NT2/D1 (cell line): ENCODE data around the gene PNO1.

Source experiments
- SUZ12 ChIP-seq: IDR thresholded peaks from 2 replicates; pipeline ENCODE4 v1.6.1; 2011; ENCODE audit not compliant: insufficient read length, insufficient read depth; ENCODE audit errors: extremely low read depth
- ZNF274 ChIP-seq: IDR thresholded peaks from 2 replicates; pipeline ENCODE4 v1.6.1; 2011; ENCODE audit warnings: mild to moderate bottlenecking, low read depth, low read length

DNA sequence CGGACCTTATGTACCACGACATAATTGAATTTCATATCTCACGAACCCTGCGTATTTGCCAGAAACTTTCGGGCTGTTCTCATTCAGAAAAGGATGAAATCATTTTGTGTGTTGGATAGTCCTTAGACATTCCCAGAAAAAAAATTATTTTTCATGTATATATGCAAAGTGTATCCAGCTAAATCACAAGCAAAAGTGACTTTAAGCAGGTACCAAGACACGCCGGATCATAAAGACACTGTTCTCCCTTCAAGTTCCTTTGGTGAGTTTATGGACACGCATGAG is 35.1 kb upstream of the PNO1 start:
- TF ChIP-seq SUZ12 (no peak), ZNF274 (no peak)
